Measurements from ENCODE around the gene MTHFSD.

MTHFSD gene

GRCh38 chr16:86550281-86550680 is 4.8 kb downstream of the MTHFSD start:
- DNase-seq (ENCODE audit: low read depth in 2 of 2): no peak

DNA sequence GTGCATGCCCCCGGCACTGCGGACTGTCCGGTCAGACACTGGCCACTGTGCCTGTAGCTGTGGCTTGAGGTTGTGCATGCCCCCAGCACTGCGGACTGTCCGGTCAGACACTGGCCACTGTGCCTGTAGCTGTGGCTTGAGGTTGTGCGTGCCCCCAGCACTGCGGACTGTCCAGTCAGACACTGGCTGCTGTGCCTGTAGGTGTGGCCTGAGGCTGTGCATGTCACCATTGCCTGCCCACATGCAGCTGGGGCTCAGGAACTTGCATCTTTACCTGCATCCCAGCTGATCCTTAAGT is 5.2 kb downstream of the MTHFSD start:
- DNase-seq (ENCODE audit: low read depth in 2 of 2): no peak

GRCh38 chr16:86549076-86549892 is 5.8 kb downstream of the MTHFSD start:
- no peak for DNase-seq (ENCODE audit: low read depth in 2 of 2)

DNA sequence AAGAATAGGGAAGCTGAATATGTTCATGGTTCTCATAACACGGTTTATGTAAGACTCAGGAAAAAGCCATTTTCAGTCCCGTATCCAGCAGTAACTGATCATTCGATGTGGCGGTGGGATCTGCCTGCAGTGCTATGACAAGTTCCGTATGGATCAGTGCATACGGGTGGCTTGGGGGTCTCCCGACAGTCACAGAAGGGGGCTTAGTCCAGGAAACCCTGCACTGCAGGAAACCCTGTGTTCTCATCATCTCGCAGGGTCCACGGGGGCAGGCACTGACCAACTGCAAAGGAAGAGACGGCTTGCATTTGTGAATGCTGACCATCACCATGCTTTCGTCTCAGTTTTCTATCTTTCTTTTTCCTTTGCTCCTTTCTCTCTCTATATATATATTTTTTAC is 7.7 kb downstream of the MTHFSD start:
- DNase-seq (ENCODE audit: low read depth in 2 of 2): no peak

DNA sequence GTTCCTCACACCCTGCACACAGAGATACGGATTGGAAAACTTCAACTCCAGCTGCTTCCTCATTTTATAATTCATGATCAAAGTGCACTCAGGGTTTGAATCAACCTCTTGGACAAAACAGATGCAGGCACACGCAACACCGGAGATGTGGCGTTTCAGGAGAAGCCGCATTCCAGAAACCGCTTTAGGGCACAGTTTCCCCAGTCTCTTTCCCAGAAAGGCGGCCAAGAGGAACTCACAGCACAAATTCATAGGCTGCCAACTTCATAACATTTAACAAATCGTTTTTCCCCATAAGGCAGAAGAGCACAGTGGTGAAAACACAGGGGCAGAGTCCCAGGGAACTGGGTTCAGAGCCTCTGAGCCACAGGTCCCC is 8.4 kb downstream of the MTHFSD start:
- no peak for DNase-seq (ENCODE audit: low read depth in 2 of 2)

DNA sequence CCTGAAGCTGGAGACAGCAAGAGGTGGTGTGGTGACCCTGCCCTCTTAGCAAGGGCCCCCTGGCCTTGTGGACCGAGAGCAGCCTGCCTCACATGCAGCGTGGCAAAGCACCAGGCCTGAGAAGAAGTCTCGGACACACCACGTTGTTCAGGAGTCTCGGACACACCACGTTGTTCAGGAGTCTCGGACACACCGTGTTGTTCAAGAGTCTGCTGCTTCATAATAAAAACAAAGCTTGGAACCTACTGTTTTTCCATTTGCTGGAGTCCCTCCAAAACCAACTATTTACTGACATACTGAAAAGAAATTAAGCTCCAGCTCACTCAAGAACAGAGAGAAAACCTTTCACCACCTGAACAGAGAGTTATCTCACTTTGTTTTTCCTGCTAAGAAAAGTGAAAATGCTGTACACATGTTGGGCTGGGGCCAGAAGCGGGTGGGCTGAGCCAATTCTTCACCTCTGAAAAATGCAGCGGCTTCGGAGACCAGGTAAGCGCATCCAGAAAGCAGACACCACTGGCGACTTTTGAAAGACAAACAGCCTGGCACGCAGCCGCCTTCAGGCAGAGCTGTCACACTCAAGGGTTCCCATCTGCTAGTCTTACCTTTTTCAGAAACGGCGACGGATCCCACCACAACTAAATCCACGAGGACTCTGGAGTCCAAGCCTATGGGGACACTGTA is 8.9 kb downstream of the MTHFSD start:
- no peak for DNase-seq (ENCODE audit: low read depth in 2 of 2)

DNA sequence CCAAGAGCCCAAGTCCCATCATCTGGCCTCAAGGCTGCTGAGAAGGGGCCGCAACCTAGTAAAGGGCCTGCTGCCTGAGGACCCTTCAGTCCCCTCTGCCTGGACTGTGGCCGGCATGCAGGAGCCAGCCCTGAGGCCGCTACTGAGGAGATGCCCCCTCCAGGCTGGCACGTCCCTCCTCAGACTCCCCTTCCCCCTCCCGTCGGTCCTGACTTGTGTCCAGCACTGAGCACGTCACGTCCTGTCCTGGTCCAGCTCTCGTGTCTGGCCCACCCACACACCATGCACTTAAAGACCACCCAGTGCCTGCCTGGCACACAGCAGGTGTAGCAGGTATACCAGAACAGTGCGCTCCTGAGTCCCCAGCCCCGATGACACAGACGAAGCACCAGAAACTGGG is 9.6 kb downstream of the MTHFSD start:
- DNase-seq (ENCODE audit: low read depth in 2 of 2): no peak

DNA sequence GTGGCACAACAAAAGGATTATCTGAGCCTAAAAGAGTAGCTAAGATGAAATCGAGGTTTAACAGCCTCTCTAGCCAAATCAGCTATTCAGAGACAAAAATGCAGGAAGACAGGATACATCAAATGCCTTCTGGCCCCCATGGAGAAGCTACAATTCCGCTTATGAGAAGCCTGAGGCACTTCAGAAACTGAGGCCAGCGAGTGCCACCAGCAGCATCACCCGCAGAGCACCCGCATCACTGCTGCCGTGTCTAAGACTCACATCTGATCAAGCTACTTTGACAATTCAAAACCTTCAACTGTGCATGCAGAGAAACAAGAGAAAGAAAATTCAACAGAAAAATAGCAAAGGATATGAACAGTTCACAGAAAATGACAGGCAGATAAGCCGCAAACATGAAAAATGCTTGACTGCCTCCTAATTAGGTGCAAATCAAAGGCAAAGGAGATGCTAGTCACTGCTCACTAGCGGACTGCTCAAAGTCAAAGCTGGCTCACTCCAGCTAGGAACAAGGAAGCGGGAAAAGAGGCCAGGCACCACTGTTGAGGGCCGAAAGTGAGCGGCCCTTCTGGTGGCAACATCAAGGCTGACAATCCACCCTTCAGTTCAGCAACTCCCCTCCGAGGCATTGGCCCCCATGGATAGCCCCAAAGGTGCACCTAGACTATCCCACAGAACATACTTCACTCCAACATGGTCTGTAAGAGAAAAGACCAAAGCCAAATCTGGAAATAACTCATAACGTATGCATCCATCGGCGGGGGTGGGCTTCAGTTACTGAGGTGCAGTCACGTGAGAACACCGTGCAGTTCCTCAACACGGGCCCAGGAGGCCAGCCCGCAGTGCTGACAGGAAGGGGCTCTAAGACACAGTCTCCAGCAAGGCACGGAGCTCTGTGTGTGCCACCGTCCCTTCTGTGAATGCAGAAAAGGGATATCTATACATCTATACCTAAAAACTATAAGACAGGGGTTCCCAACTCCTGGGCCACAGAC is 12.0 kb downstream of the MTHFSD start:
- no peak for DNase-seq (ENCODE audit: low read depth in 2 of 2)

GRCh38 chr16:86541560-86541959 is 13.5 kb downstream of the MTHFSD start:
- DNase-seq (ENCODE audit: low read depth in 2 of 2): no peak

GRCh38 chr16:86540894-86541293 is 14.1 kb downstream of the MTHFSD start:
- no peak for DNase-seq (ENCODE audit: low read depth in 2 of 2)

DNA sequence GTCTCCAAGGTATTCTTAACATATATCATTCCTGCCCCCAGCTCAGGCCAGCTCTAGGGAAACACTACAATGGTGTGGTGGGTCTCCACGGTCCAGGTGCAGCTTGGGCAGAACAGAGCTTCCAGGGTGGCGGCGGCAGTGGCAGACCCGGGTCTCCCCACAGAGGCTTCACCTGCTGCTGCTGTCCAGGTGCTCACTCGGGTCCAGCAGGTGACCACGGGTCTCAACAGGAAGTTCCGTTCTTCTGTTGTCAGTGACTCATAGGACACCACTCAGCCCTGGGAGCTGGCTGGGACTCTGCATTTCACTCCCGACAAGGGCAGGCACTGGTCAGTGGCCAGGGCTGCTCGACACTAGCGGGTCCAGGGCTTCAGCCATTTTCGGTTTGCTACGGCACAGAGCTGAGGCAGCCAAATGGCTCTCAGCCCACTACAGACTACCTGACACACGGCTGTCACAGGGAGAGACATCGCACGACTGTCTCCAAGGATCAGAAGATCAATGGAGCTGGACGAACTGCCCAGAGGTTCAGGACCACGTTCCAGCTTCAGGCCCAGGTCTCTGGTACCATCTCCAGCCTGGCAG is 16.7 kb downstream of the MTHFSD start:
- no peak for DNase-seq (ENCODE audit: low read depth in 2 of 2)

- no peak for DNase-seq (ENCODE audit: low read depth in 2 of 2)
Measured at GRCh38 chr16:86537486-86537885, 17.5 kb downstream of the MTHFSD start.

- no peak for DNase-seq (ENCODE audit: low read depth in 2 of 2)
Measured at GRCh38 chr16:86536621-86537020, 18.4 kb downstream of the MTHFSD start.

DNA sequence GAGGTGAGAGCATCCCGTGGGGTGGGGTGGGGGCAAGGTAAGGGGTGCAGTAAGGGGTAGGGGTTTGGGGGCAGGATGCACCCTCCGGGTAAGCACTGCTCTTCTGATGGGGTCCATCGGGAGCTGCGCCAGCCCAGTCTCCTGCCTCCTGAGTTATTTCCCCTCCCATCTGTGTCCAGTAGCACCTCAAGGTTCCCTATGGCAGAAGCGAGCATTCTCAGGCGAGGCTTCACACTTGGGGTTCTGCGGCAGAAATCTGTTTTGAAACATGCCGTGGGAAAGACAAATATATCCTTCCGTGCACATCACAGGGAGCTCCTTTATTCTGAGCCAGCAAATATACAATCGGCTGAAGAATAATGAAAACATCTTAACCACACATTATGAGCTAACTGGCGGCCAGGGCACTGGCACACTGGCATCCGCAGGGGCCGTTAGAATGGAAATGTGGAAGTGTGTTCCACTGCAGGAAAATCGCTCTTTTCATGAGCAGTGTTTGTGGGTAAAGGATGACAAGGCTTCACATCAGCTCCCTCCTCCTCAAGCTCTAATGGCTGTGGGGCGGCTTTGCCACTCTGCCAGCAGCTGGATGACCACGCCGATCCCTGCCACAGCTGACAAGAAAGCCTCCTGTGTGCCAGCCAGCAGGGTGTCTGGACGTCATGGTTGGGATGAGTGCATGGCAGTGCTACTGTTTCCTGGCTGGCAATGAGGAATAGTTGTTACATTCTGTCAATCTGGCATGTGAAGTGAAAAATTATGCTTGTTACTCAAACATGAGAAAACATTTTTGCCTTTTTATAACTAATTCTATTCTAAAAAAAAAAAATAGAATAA is 20.0 kb downstream of the MTHFSD start:
- no peak for DNase-seq (ENCODE audit: low read depth in 2 of 2)

DNA sequence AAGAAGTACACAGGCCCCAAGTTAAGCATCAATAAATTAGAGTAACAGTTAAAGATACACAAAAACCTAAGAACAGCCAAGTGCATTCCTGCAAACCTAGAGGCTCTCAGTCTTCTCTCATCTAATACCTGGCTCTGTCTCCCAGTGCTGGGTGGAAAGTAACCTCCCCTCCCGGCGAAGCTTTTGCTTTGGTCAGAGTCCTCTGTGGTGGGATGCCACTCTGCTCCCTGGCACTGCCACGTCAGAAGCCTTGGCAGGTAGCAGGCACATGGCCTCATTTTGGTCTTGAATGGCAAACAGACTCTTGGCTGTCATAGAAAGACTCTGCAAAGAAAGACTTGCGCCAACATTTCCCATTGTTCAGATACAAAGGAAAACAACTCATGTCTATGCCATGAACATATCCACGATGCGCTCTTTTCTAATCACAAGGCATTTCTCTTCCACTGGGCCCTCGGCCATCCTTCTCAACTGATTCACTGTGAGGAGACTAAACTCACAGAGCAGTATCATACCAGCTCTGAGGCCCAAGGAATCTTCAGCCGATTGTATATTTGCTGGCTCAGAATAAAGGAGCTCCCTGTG is 21.2 kb downstream of the MTHFSD start:
- DNase-seq (ENCODE audit: low read depth in 2 of 2): no peak

DNA sequence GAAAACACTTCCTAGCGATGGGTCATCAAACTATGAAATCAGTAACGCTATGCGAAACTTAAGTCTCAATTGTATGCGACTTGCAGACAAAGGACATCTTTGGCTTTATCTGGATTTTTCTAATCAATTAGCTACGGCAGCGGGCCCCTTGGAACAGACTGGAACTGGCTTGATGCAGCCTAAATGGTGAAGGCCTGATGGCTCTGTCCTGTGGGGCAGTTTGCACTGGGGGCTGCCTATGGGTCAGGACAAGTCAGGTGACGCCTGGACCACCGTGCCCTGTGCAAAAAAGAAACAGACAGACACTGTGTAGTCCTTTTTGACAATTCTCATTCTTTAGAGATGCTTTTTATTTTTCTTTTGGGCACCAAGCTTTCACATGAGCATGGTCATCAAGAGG is 22.0 kb downstream of the MTHFSD start:
- no peak for DNase-seq (ENCODE audit: low read depth in 2 of 2)

GRCh38 chr16:86532526-86532815 is 22.6 kb downstream of the MTHFSD start:
- no peak for DNase-seq (ENCODE audit: low read depth in 2 of 2)

GRCh38 chr16:86531641-86532525 is 23.2 kb downstream of the MTHFSD start:
- DNase-seq (ENCODE audit: low read depth in 2 of 2): no peak

DNA sequence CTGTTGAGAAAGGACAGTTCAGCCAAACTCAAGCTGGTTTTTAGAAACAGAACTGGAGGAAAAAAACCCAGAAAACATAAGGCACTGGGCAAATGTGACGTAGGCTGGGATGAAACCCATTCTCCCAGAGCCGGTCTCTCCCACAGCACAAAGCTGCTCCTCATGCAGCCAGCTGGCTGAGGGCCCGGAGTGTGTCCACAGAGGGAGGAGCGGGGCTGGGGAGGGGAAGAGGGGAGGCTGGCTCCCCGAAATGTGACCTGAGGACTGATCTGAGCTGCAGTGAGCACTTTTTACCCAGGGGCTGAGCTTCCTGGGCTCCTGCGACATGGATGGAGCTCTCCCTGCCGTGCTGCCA is 23.9 kb downstream of the MTHFSD start:
- DNase-seq (ENCODE audit: low read depth in 2 of 2): no peak

All from activated CD8-positive, alpha-beta memory T cell treated with anti-CD3 and anti-CD28 coated beads for 4 hours (primary cell).